SH-SY5Y (cell line): Measurements from ENCODE around the gene LRRC73.

Experiments used
- GATA2 ChIP-seq: IDR thresholded peaks from 2 replicates; pipeline ENCODE4 v1.6.1; 2011; ENCODE audit warnings: mild to moderate bottlenecking, low read depth, low read length
- GATA3 ChIP-seq: IDR thresholded peaks from 2 replicates; pipeline ENCODE4 v1.6.1; 2011; ENCODE audit warnings: low read depth, mild to moderate bottlenecking, low read length, moderate library complexity

LRRC73 gene

DNA sequence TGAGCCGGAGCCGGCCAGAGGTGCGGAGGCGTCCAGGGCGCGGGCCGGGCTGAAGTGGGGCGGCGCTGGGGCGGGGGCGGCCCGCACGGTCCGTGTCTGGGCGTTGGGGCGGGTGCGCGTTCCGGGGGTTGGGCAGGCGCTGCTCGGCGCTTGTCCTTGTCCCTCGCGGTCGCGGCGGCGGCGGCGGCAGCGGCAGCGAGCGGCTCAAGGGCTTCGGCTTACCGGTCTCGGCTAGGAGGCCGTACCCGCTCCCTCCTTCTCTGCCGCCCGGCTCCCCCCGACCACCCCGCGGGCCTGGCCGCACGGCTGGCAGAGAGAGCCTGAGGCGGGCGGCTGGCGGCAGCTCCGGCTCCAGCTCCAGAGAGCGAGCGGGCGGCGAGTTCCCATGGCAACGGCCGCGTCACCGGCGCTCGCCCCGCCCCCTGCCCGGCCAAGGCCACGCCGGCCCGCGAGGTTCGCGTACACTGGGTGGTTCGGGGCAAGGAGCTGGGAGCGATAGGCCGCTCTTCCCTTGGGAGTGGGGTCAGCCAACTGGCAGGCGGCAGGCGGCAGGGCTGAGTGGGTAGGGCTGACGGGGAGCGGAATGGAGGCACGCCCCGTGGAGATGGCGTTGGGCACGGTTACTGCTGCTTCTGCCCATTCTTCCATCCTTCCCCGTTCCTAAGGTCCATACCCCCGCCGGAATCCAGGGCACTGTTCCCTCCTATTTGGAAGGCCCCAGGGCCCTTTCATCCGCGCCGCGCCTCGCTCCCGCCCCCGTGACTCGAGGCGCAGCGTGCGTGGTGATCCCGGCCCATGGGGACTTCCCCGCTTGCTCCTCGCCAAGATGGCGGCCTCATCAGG is at the start of gene LRRC73:
TSS of gene LRRC73 (minus strand) at position 363 of the 843 bp plus-strand sequence. CDS start 561 bp downstream, outside the sequence.
- TF ChIP-seq GATA3 (no peak), GATA2 (no peak)

DNA sequence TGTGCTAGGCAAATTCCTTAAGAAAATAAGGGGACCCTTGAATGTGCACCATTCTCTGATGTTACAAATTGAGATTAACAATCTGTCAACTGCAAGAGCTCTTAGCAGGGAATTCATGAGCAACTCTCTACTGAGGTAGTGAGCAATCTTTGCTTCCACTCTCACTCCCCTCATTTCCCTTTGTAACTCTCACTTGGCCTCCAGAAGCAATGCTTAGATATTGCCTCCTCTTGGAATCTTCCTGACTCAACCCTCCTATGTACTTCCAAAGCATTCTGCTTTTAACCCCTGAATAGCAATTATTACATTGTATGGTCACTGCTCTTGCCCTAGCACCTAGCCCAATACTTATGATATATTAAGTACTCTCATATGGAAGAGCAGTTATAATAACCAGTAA is 49.2 kb upstream of the LRRC73 start:
- no peak for TF ChIP-seq GATA3
- TF ChIP-seq GATA2: no peak

DNA sequence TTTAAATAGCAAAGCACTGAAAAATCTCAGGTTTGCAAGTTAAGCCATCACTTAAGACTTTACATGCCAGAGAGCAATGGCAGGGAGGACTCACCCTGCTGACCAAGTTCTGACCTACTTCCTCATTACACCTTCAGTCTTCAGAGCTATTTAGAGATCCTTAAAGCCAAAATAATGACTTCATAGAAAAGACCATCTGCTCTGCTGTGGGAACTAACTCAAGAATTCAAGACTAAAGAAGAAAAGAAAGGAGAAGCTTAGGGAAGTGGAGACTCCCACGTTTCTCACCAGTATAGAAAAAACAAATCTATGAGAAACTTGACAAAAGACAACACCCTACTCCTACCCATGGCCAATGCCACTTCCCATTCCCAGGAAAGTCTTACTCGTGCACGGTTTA is 37.1 kb upstream of the LRRC73 start:
- TF ChIP-seq GATA3 (no peak), GATA2 (no peak)

GRCh38 chr6:43544461-43544860 is 34.3 kb upstream of the LRRC73 start:
- no peak for TF ChIP-seq GATA2

- TF ChIP-seq GATA3 (no peak), GATA2 (no peak)
Measured at GRCh38 chr6:43541774-43542471, 31.8 kb upstream of the LRRC73 start.

GRCh38 chr6:43540507-43540906 is 30.4 kb upstream of the LRRC73 start:
- TF ChIP-seq GATA2 (no peak), GATA3 (no peak)

- TF ChIP-seq GATA3 (no peak), GATA2 (no peak)
Measured at GRCh38 chr6:43532201-43532600, 22.1 kb upstream of the LRRC73 start.

GRCh38 chr6:43524483-43524961 is 14.4 kb upstream of the LRRC73 start:
- TF ChIP-seq GATA3 (no peak), GATA2 (no peak)

GRCh38 chr6:43523284-43523683 is 13.1 kb upstream of the LRRC73 start:
- TF ChIP-seq GATA3 (no peak), GATA2 (no peak)

GRCh38 chr6:43522547-43523261 is 12.6 kb upstream of the LRRC73 start:
- TF ChIP-seq GATA3 (no peak), GATA2 (no peak)

DNA sequence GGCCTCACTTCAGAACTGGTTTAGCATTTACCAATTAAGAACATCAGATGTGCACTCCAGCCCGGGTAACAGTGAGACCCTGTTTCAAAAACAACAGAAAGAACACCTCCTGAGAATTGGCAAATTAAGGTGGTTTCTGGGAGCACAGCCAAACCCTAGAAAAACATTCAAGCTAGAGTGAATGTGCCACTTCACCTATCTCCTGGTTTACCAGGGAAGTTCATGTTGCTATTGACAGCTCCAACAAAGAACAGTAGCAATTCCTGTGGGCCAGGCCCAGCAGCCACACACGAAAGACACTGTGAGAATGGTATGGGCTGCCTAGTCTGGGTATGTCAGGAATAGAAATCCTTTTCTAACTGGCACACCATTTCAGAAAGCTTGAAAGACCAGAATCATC is 11.7 kb upstream of the LRRC73 start:
- no peak for TF ChIP-seq GATA3
- TF ChIP-seq GATA2: no peak

DNA sequence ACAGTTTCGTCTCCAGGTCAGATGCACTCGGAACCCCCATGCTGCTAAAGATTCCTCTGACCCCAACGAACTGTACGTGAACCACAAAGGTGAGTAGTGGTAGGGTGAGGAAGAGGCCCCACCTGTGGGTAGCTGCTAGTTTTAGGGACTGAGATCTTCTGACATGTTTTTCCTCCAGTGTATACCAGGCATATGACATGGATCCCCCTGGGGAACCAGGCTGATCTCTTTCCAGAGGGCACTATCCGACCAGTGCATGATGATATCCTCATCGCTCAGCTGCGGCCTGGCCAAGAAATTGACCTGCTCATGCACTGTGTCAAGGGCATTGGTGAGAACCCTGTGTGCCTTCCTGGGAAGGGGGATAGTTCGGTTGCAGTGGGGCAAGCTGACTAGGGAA is 10.0 kb upstream of the LRRC73 start:
- TF ChIP-seq GATA3 (no peak), GATA2 (no peak)

DNA sequence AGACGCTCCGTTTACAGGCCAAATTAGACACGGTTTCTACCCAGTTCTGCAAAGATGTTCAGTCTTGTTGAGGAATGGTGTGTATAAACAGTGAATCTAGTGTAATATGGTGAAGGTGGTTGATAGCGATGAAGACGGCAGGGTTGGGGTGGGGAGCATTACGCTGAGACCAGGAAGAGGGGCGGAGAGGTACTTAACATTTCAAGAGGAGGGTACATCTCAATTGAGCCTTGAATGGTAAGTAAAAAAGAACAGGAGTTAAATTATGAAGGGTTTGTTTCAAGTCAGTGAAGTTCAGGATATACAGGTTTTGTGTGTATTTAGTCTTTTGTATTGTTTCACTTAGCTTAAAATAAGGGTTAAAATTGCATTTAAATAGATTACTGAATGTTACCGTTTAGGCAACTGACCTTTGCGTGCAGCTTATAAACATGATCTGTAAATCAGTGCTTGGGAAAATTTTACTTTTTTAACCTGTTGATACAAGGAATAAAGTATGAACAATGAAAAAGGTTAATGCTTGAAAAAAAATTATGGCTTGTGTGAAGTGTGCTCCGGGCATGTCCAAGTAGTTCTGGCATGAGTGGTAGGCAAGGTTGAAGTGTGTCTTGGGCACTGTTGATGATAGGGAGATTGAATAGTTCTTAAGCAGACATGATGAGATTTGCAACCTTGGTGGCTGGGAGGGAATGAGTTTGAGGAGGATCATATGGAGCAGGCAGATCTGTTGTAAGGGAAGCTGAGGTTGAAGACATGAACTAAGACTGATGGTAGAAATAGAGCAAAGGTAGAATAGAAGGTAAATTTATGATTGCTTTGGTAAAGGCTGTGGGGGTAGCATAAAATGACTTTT is 7.6 kb upstream of the LRRC73 start:
- TF ChIP-seq GATA2 (no peak), GATA3 (no peak)

- TF ChIP-seq GATA3 (no peak), GATA2 (peak; percentile 19; the same call in 1 of the 2 replicates)
Measured at GRCh38 chr6:43516697-43517504, 6.8 kb upstream of the LRRC73 start, which contains the start of the genes POLR1C and YIPF3. POLR1C (plus strand) TSS chr6:43517089; CDS start chr6:43517110, 21 bp downstream. YIPF3 (minus strand) TSS chr6:43516926; CDS start chr6:43516807, 119 bp downstream.
